ENCODE data around the gene NRP2.

Gene NRP2

GRCh38 chr2:205660521-205661124, 21.7 kb upstream of the NRP2 start:
- DNase-seq, result peak; percentile 43

GRCh38 chr2:205661281-205661680, 21.0 kb upstream of the NRP2 start:
- no peak for DNase-seq

- no peak for DNase-seq
These were observed 19.9 kb upstream of the NRP2 start for GRCh38 chr2:205662206-205662965.

- DNase-seq, result no peak
These were observed 16.5 kb upstream of the NRP2 start for GRCh38 chr2:205665791-205666190.

GRCh38 chr2:205670292-205670691, 12.0 kb upstream of the NRP2 start:
- DNase-seq, result no peak

- no peak for DNase-seq
These were observed 9.0 kb upstream of the NRP2 start for GRCh38 chr2:205673312-205673711.

GRCh38 chr2:205675861-205676516, 6.3 kb upstream of the NRP2 start:
- DNase-seq, result no peak

GRCh38 chr2:205678541-205679142, 3.7 kb upstream of the NRP2 start:
- no peak for DNase-seq

- no peak for DNase-seq
These were observed 2.8 kb upstream of the NRP2 start for GRCh38 chr2:205679410-205680009.

GRCh38 chr2:205680067-205680466, 2.2 kb upstream of the NRP2 start:
- DNase-seq, result peak; percentile 49

- no peak for DNase-seq
These were observed 1.4 kb upstream of the NRP2 start for GRCh38 chr2:205680903-205681302.

GRCh38 chr2:205681401-205682238, 681 bp upstream of the NRP2 start:
- no peak for DNase-seq

GRCh38 chr2:205682971-205683501, 735 bp downstream of the NRP2 start:
- DNase-seq, result no peak

- DNase-seq, result no peak
These were observed 1.4 kb downstream of the NRP2 start for GRCh38 chr2:205683502-205684367.

GRCh38 chr2:205684871-205685313, 2.6 kb downstream of the NRP2 start:
- DNase-seq, result no peak

- DNase-seq, result no peak
These were observed 3.2 kb downstream of the NRP2 start for GRCh38 chr2:205685314-205686055.

- no peak for DNase-seq
These were observed 3.9 kb downstream of the NRP2 start for GRCh38 chr2:205686056-205686782.

- DNase-seq, result no peak
These were observed 4.7 kb downstream of the NRP2 start for GRCh38 chr2:205686783-205687640.

- DNase-seq, result no peak
These were observed 5.3 kb downstream of the NRP2 start for GRCh38 chr2:205687641-205687956.
